WTC11 (cell line): Measurements from ENCODE around the gene DYNC1LI2. TPM values are rescaled to one million over a fixed set of nuclear protein-coding genes. Genes with fewer than 3 reads are reported as not detected.

Source experiments
- ATAC-seq: fragments of 200-7000 bp; cut with Tn5 transposase; 2 replicates; pipeline ENCODE4 v1.10.0; 2021; ENCODE audit warnings: mild to moderate bottlenecking, moderate library complexity
- CTCF ChIA-PET: fragments of 300-600 bp; sonication (Branson Sonifier 250); formaldehyde crosslinking; loops from one replicate; lab custom pipeline; 2021; ENCODE audit warnings: antibody characterized with exemption; lab: Charles Lee
- POLR2A ChIA-PET: fragments of 350-600 bp; sonication (Branson Sonifier 250); formaldehyde crosslinking; loops from one replicate; lab custom pipeline; 2021; ENCODE audit warnings: antibody characterized with exemption; lab: Charles Lee
- DNase-seq: peaks from one replicate; pipeline ENCODE4 v3.0.0; 2021; ENCODE audit warnings: low spot score
- H3K27ac Mint-ChIP-seq: 2 replicates; pipeline ENCODE4 v1.8.0; 2021; ENCODE audit warnings: mixed read lengths
- H3K27me3 Mint-ChIP-seq: 2 replicates; pipeline ENCODE4 v1.8.0; 2021; ENCODE audit warnings: low read depth, mild to moderate bottlenecking, moderate library complexity, mixed read lengths
- H3K36me3 Mint-ChIP-seq: 2 replicates; pipeline ENCODE4 v1.8.0; 2021; ENCODE audit warnings: mixed read lengths
- H3K4me1 Mint-ChIP-seq: 2 replicates; pipeline ENCODE4 v1.8.0; 2022; ENCODE audit warnings: mixed read lengths
- H3K4me3 Mint-ChIP-seq: 2 replicates; pipeline ENCODE4 v1.8.0; 2021; ENCODE audit warnings: mild to moderate bottlenecking, moderate library complexity, mixed read lengths
- H3K9me3 Mint-ChIP-seq: 2 replicates; pipeline ENCODE4 v1.8.0; 2021; ENCODE audit warnings: mixed read lengths
- CDX4 ChIP-seq: fragments of 250-450 bp; sonication (Bioruptor Pico); IDR thresholded peaks from 2 replicates; pipeline ENCODE4 v1.9.0; 2021; ENCODE audit warnings: moderate library complexity, mild to moderate bottlenecking, inconsistent platforms, borderline replicate concordance
- ESRRA ChIP-seq: sonication (generic); formaldehyde crosslinking; IDR thresholded peaks from 2 replicates; pipeline ENCODE4 v1.8.1; 2022; ENCODE audit warnings: mild to moderate bottlenecking, missing genetic modification reagents, borderline replicate concordance
- ETV6 ChIP-seq: sonication (generic); formaldehyde crosslinking; IDR thresholded peaks from 2 replicates; pipeline ENCODE4 v1.8.1; 2022; ENCODE audit warnings: mild to moderate bottlenecking, missing genetic modification reagents
- FOXP1 ChIP-seq: sonication (generic); formaldehyde crosslinking; IDR thresholded peaks from 2 replicates; pipeline ENCODE4 v1.8.0; 2022; ENCODE audit warnings: missing genetic modification reagents, mild to moderate bottlenecking, moderate library complexity, borderline replicate concordance
- IRF2 ChIP-seq: sonication (generic); formaldehyde crosslinking; IDR thresholded peaks from 2 replicates; pipeline ENCODE4 v1.8.0; 2022; ENCODE audit warnings: low read depth, missing genetic modification reagents, borderline replicate concordance
- MXD4 ChIP-seq: fragments of 250-450 bp; sonication (Bioruptor Pico); IDR thresholded peaks from 2 replicates; pipeline ENCODE4 v1.8.0; 2021; ENCODE audit warnings: mild to moderate bottlenecking, moderate library complexity, borderline replicate concordance
- SP1 ChIP-seq: sonication (generic); formaldehyde crosslinking; conservative IDR thresholded peaks from 2 replicates; pipeline ENCODE4 v1.8.1; 2022; ENCODE audit warnings: missing genetic modification reagents
- TCF7 ChIP-seq: sonication (generic); formaldehyde crosslinking; IDR thresholded peaks from 2 replicates; pipeline ENCODE4 v1.8.0; 2022; ENCODE audit warnings: mild to moderate bottlenecking, low read depth, missing genetic modification reagents, moderate library complexity
- TP53 ChIP-seq: sonication (generic); formaldehyde crosslinking; IDR thresholded peaks from 2 replicates; pipeline ENCODE4 v1.8.1; 2023; ENCODE audit warnings: mild to moderate bottlenecking, missing genetic modification reagents
- ZNF138 ChIP-seq: sonication (generic); formaldehyde crosslinking; conservative IDR thresholded peaks from 2 replicates; pipeline ENCODE4 v1.8.1; 2022; ENCODE audit warnings: mild to moderate bottlenecking, moderate library complexity, missing genetic modification reagents
- ZNF263 ChIP-seq: sonication (generic); formaldehyde crosslinking; IDR thresholded peaks from 2 replicates; pipeline ENCODE4 v1.8.1; 2022; ENCODE audit warnings: low read depth, mild to moderate bottlenecking, moderate library complexity, missing genetic modification reagents
- ZNF317 ChIP-seq: sonication (generic); formaldehyde crosslinking; IDR thresholded peaks from 2 replicates; pipeline ENCODE4 v1.8.1; 2023; ENCODE audit warnings: low read depth, mild to moderate bottlenecking, moderate library complexity, missing genetic modification reagents, borderline replicate concordance
- ZNF425 ChIP-seq: fragments of 250-450 bp; sonication (Bioruptor Pico); conservative IDR thresholded peaks from 2 replicates; pipeline ENCODE4 v1.9.0; 2021; ENCODE audit warnings: mild to moderate bottlenecking
- ZNF532 ChIP-seq: fragments of 250-450 bp; sonication (Bioruptor Pico); IDR thresholded peaks from 2 replicates; pipeline ENCODE4 v1.9.0; 2021; ENCODE audit warnings: mild to moderate bottlenecking, borderline replicate concordance
- total RNA-seq: library from RNA; stranded (reverse); gene quantifications from 3 replicates; pipeline ENCODE4 v1.2.3, GENCODE V29; 2021
- TF ChIP-seq, protein P1 (sequence below): sonication (generic); formaldehyde crosslinking; IDR thresholded peaks from 2 replicates; pipeline ENCODE4 v1.8.1; 2022; ENCODE audit warnings: missing genetic modification reagents, borderline replicate concordance
- TF ChIP-seq, protein P2 (sequence below): sonication (generic); formaldehyde crosslinking; IDR thresholded peaks from 2 replicates; pipeline ENCODE4 v1.8.1; 2022; ENCODE audit warnings: mild to moderate bottlenecking, moderate library complexity, missing genetic modification reagents
- TF ChIP-seq, protein P3 (sequence below): sonication (generic); formaldehyde crosslinking; IDR thresholded peaks from 2 replicates; pipeline ENCODE4 v1.8.1; 2023; ENCODE audit warnings: mild to moderate bottlenecking, missing genetic modification reagents
- TF ChIP-seq, protein P4 (sequence below): sonication (generic); formaldehyde crosslinking; IDR thresholded peaks from 2 replicates; pipeline ENCODE4 v1.8.0; 2022; ENCODE audit warnings: mild to moderate bottlenecking, missing genetic modification reagents

Gene DYNC1LI2
- total RNA-seq, 1 experiment from 2014 or later: 89.8 TPM

DNA sequence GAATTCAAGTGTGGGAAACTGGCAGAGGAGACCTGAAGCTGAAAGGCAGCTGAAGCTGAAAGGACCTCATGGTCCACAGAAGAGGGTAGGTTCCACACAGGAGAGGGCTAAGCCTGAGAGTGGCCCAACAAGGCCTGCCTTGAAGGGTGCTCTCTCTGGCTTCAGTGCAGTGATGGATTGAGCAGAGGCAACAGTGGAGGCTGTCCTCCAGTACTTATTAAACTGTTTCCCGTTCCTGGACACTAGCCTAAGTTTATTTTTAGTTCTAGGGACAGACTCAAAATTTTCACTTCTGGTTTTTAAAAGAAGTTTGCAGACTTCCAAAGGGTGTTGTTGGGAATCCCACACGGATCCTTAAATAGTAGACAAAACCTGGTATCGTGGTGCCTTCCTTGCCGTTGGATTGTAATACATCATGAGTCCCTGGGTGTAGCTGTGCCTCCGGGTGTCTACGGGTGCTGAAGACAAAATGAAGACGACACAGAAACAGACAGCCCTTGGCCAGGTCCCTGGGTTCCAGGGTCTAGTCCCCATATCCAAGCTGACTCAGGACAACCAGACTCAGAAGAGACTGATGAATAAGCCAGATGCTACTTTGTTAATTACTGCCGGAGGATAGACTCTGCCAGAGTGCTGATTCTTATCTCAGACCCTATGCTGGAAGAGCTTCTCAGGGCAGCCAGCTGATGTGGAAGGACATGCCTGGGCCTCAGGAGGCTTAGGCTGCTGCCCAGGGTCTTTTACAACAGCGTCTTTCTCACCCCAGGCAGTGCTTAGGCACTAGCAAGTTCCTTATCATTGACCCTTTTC lies 47.8 kb downstream of the DYNC1LI2 start:
- H3K27me3 Mint-ChIP-seq: no peaks in the 10 kb centered on the region
- ATAC-seq (no peak), DNase-seq (no peak)
- 0 out of 2 replicates have a peak overlapping the region, but pooled peaks have one; percentile 3 for H3K27ac Mint-ChIP-seq
- peaks cover 16% of the 10 kb centered on the region for H3K4me1 Mint-ChIP-seq
- no peaks in the 10 kb centered on the region for H3K9me3 Mint-ChIP-seq
- H3K36me3 Mint-ChIP-seq: no peaks in the 10 kb centered on the region
- no peak overlapping the region for H3K4me3 Mint-ChIP-seq
- ChIA-PET CTCF (interaction anchor here (0.6 kb wide), 1 partner anchor 96 kb away, joined by 3 read pairs; no protein-coding TSS in a partner anchor), POLR2A (no interaction called here)
- TF ChIP-seq TCF7 (CRISPR knock-in tag): no peak
- no peak for TF ChIP-seq IRF2 (CRISPR knock-in tag)
- TF ChIP-seq, protein P1, sequence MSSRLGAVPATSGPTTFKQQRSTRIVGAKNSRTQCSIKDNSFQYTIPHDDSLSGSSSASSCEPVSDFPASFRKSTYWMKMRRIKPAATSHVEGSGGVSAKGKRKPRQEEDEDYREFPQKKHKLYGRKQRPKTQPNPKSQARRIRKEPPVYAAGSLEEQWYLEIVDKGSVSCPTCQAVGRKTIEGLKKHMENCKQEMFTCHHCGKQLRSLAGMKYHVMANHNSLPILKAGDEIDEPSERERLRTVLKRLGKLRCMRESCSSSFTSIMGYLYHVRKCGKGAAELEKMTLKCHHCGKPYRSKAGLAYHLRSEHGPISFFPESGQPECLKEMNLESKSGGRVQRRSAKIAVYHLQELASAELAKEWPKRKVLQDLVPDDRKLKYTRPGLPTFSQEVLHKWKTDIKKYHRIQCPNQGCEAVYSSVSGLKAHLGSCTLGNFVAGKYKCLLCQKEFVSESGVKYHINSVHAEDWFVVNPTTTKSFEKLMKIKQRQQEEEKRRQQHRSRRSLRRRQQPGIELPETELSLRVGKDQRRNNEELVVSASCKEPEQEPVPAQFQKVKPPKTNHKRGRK: no peak
- TF ChIP-seq TP53: no peak
- TF ChIP-seq ZNF532: no peak
- TF ChIP-seq ESRRA: no peak
- TF ChIP-seq FOXP1 (CRISPR knock-in tag): no peak
- no peak for TF ChIP-seq SP1 (CRISPR knock-in tag)
- TF ChIP-seq, protein P2, sequence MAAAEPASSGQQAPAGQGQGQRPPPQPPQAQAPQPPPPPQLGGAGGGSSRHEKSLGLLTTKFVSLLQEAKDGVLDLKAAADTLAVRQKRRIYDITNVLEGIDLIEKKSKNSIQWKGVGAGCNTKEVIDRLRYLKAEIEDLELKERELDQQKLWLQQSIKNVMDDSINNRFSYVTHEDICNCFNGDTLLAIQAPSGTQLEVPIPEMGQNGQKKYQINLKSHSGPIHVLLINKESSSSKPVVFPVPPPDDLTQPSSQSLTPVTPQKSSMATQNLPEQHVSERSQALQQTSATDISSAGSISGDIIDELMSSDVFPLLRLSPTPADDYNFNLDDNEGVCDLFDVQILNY: no peak
- no peak for TF ChIP-seq ZNF263 (CRISPR knock-in tag)
- TF ChIP-seq ZNF138 (CRISPR knock-in tag): no peak
- no peak for TF ChIP-seq ZNF425
- TF ChIP-seq, protein P3, sequence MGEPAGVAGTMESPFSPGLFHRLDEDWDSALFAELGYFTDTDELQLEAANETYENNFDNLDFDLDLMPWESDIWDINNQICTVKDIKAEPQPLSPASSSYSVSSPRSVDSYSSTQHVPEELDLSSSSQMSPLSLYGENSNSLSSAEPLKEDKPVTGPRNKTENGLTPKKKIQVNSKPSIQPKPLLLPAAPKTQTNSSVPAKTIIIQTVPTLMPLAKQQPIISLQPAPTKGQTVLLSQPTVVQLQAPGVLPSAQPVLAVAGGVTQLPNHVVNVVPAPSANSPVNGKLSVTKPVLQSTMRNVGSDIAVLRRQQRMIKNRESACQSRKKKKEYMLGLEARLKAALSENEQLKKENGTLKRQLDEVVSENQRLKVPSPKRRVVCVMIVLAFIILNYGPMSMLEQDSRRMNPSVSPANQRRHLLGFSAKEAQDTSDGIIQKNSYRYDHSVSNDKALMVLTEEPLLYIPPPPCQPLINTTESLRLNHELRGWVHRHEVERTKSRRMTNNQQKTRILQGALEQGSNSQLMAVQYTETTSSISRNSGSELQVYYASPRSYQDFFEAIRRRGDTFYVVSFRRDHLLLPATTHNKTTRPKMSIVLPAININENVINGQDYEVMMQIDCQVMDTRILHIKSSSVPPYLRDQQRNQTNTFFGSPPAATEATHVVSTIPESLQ (CRISPR knock-in tag): no peak
- no peak for TF ChIP-seq ZNF317 (CRISPR knock-in tag)
- TF ChIP-seq ETV6 (CRISPR knock-in tag): no peak
- TF ChIP-seq, protein P4, sequence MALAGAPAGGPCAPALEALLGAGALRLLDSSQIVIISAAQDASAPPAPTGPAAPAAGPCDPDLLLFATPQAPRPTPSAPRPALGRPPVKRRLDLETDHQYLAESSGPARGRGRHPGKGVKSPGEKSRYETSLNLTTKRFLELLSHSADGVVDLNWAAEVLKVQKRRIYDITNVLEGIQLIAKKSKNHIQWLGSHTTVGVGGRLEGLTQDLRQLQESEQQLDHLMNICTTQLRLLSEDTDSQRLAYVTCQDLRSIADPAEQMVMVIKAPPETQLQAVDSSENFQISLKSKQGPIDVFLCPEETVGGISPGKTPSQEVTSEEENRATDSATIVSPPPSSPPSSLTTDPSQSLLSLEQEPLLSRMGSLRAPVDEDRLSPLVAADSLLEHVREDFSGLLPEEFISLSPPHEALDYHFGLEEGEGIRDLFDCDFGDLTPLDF (CRISPR knock-in tag): no peak
- TF ChIP-seq MXD4 (CRISPR knock-in tag): no peak
- no peak for TF ChIP-seq CDX4 (CRISPR knock-in tag)
